Measurements from ENCODE around the gene LIFR.

Gene LIFR

GRCh38 chr5:38452201-38452600, 104.2 kb downstream of the LIFR start:
- no peaks in the 10 kb centered on the region for H3K27me3 ChIP-seq
- no peak for TF ChIP-seq CTCF (IDR thresholded peaks at IDR 0.05; ENCODE audit: low read depth, low read length)
- no peak for DNase-seq

GRCh38 chr5:38451074-38451725, 105.2 kb downstream of the LIFR start:
- DNase-seq = no peak
- no peaks in the 10 kb centered on the region for H3K9me3 ChIP-seq
- no peaks in the 10 kb centered on the region; the same call in 1 of the 2 replicates for H3K4me1 ChIP-seq

More at GRCh38 chr5:38452201-38452600, 104.2 kb downstream of the LIFR start:
- Histone ChIP-seq H3K9me3 (no peaks in the 10 kb centered on the region), H3K36me3 (no peaks in the 10 kb centered on the region), H3K4me3 (ENCODE audit: low read depth, low read length) (no peak overlapping the region), H3K4me1 (peaks cover 6% of the 10 kb centered on the region; the same call in 1 of the 2 replicates)

GRCh38 chr5:38450627-38451026, 105.8 kb downstream of the LIFR start:
- Histone ChIP-seq H3K4me1 (no peaks in the 10 kb centered on the region; the same call in 1 of the 2 replicates), H3K4me3 (ENCODE audit: low read depth, low read length) (no peak overlapping the region), H3K36me3 (no peaks in the 10 kb centered on the region), H3K27me3 (no peaks in the 10 kb centered on the region), H3K9me3 (no peaks in the 10 kb centered on the region)
- no peak for DNase-seq
- TF ChIP-seq CTCF (IDR thresholded peaks at IDR 0.05; ENCODE audit: low read depth, low read length) = no peak

More at GRCh38 chr5:38451074-38451725, 105.2 kb downstream of the LIFR start:
- Histone ChIP-seq H3K4me3 (ENCODE audit: low read depth, low read length) (no peak overlapping the region), H3K36me3 (no peaks in the 10 kb centered on the region), H3K27me3 (no peaks in the 10 kb centered on the region)
- no peak for TF ChIP-seq CTCF (IDR thresholded peaks at IDR 0.05; ENCODE audit: low read depth, low read length)

- DNase-seq = no peak
- Histone ChIP-seq H3K27me3 (no peaks in the 10 kb centered on the region), H3K4me3 (ENCODE audit: low read depth, low read length) (no peak overlapping the region), H3K36me3 (no peaks in the 10 kb centered on the region), H3K9me3 (no peaks in the 10 kb centered on the region), H3K4me1 (no peaks in the 10 kb centered on the region; the same call in 1 of the 2 replicates)
- TF ChIP-seq CTCF (IDR thresholded peaks at IDR 0.05; ENCODE audit: low read depth, low read length) = no peak
Observed at GRCh38 chr5:38448568-38449350, 107.7 kb downstream of the LIFR start.

- Histone ChIP-seq H3K4me1 (no peaks in the 10 kb centered on the region), H3K4me3 (ENCODE audit: low read depth, low read length) (no peak overlapping the region), H3K36me3 (no peaks in the 10 kb centered on the region), H3K27me3 (no peaks in the 10 kb centered on the region), H3K9me3 (no peaks in the 10 kb centered on the region)
- no peak for TF ChIP-seq CTCF (IDR thresholded peaks at IDR 0.05; ENCODE audit: low read depth, low read length)
- no peak for DNase-seq
Observed at GRCh38 chr5:38447786-38448185, 108.7 kb downstream of the LIFR start.

GRCh38 chr5:38447056-38447455, 109.4 kb downstream of the LIFR start:
- no peaks in the 10 kb centered on the region for H3K27me3 ChIP-seq
- no peak for TF ChIP-seq CTCF (IDR thresholded peaks at IDR 0.05; ENCODE audit: low read depth, low read length)

More at GRCh38 chr5:38447056-38447455, 109.4 kb downstream of the LIFR start:
- no peak for DNase-seq
- Histone ChIP-seq H3K4me1 (no peaks in the 10 kb centered on the region), H3K4me3 (ENCODE audit: low read depth, low read length) (no peak overlapping the region), H3K9me3 (no peaks in the 10 kb centered on the region), H3K36me3 (no peaks in the 10 kb centered on the region)

Data from BE2C (cell line).